ENCODE data around the gene OSBPL5.
A peak's percentile ranks its signal among the peaks of the same experiment; 100 is the strongest.

Gene OSBPL5

DNA sequence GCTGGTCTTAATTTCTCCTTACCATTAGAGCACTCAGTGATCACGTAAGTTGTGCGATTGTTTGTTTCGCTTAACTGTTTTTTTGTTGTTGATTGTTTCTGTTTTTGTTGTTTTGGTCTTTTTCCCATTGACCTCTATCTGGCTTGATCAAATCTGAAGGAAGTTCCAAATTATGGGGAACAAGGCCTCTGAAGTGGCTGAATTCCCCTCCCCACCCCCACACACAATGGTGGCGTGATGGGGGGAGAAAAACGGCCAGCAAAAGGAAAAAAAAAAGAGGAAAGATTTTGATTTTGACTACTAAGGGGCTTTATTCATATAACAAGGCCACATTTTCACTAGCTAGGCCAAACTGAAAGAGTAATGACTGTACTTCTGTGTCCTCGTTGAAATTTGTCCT is 53.6 kb downstream of the OSBPL5 start:
- Histone ChIP-seq H3K27ac (ENCODE audit: low read length) (no peak overlapping the region), H3K9ac (ENCODE audit: low read length) (no peak overlapping the region), H3K4me2 (ENCODE audit: low read length) (no peak overlapping the region), H3K4me3 (ENCODE audit: low read length) (no peak overlapping the region), H3K4me1 (ENCODE audit: low read length) (no peaks in the 10 kb centered on the region), H3K36me3 (replicated peaks; ENCODE audit: low read depth, low read length) (no peaks in the 10 kb centered on the region), H3K9me3 (ENCODE audit: insufficient read depth, low read length) (0 out of 2 replicates have a peak, but pooled peaks cover 8% of the 10 kb centered on the region), H2AFZ (ENCODE audit: low read depth, low read length) (no peak overlapping the region), H4K20me1 (ENCODE audit: insufficient read depth, low read length) (no peaks in the 10 kb centered on the region), H3K79me2 (ENCODE audit: low read length) (no peaks in the 10 kb centered on the region), H3K27me3 (ENCODE audit: low read depth, low read length) (no peaks in the 10 kb centered on the region)
- TF ChIP-seq, protein P1, sequence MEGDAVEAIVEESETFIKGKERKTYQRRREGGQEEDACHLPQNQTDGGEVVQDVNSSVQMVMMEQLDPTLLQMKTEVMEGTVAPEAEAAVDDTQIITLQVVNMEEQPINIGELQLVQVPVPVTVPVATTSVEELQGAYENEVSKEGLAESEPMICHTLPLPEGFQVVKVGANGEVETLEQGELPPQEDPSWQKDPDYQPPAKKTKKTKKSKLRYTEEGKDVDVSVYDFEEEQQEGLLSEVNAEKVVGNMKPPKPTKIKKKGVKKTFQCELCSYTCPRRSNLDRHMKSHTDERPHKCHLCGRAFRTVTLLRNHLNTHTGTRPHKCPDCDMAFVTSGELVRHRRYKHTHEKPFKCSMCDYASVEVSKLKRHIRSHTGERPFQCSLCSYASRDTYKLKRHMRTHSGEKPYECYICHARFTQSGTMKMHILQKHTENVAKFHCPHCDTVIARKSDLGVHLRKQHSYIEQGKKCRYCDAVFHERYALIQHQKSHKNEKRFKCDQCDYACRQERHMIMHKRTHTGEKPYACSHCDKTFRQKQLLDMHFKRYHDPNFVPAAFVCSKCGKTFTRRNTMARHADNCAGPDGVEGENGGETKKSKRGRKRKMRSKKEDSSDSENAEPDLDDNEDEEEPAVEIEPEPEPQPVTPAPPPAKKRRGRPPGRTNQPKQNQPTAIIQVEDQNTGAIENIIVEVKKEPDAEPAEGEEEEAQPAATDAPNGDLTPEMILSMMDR (IDR thresholded peaks at IDR 0.05; ENCODE audit: low read depth, low read length), result no peak
- no peak for TF ChIP-seq EZH2phosphoT487 (IDR thresholded peaks at IDR 0.05; ENCODE audit: low read depth)

DNA sequence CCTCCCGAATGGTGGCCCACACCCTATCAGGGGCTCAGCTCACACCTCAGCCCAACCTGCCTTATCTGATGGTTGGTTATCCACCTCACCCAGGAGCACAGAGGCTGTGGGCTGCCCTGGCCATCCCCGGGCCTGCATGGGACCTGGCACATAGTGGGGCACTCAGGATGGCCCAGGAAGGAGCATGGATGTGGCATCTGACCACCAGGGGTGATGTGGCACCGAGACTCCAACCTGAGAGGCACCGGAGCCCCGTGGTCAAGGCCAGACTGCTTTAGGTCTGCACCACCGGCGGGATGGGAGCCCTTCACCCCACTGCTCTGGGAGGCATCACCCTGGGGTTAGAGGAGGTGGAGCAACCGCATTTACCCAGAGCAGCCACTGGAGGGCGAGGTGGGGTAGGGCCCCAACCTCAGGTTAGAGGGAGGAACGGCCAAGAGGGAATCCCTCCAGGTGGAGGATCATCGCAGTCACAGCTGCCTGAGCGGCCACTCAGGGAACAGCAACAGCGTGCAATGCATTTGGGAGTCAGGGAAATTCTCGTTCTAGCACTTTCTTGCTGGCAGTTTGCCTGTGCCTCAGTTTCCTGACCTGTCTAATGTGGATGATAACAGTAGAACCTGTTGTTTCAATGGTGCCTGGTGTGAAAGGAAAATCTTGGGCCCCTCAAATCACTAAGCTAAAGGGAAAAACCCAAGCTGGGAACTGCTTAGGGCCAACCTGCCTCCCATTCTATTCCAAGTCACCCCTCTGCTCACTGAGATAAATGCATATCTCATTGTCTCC is 55.0 kb downstream of the OSBPL5 start:
- H3K4me2 ChIP-seq (ENCODE audit: low read length), result no peak overlapping the region
- H3K36me3 ChIP-seq (replicated peaks; ENCODE audit: low read depth, low read length), result no peaks in the 10 kb centered on the region

DNA sequence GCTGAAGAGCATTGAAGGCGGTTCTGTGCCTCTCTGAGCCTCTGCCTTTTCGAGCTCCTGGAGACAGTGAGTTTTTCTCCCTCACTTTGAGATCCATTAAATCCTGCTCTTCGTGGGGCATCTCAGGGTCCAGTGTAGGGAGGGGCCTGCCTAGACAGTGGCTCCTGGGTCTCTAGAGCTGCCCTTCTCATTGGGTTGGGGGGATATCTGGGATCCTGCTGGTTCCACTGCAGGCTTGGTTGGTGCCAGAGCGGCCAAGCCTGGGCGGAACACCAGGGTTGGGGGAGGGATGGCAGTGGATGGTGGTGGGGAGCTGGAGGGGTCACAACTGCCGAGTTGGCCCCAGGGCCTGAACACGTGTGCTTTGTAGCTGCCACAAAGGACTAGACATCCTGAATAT is 55.7 kb downstream of the OSBPL5 start:
- Histone ChIP-seq H3K4me1 (ENCODE audit: low read length) (no peaks in the 10 kb centered on the region), H4K20me1 (ENCODE audit: insufficient read depth, low read length) (no peaks in the 10 kb centered on the region), H2AFZ (ENCODE audit: low read depth, low read length) (no peak overlapping the region), H3K9ac (ENCODE audit: low read length) (no peak overlapping the region), H3K79me2 (ENCODE audit: low read length) (no peaks in the 10 kb centered on the region), H3K4me2 (ENCODE audit: low read length) (no peak overlapping the region), H3K4me3 (ENCODE audit: low read length) (no peak overlapping the region), H3K36me3 (replicated peaks; ENCODE audit: low read depth, low read length) (no peaks in the 10 kb centered on the region), H3K27me3 (ENCODE audit: low read depth, low read length) (no peaks in the 10 kb centered on the region), H3K27ac (ENCODE audit: low read length) (no peak overlapping the region), H3K9me3 (ENCODE audit: insufficient read depth, low read length) (0 out of 2 replicates have a peak, but pooled peaks cover 5% of the 10 kb centered on the region)
- TF ChIP-seq, protein P1 (IDR thresholded peaks at IDR 0.05; ENCODE audit: low read depth, low read length), result no peak
- no peak for TF ChIP-seq EZH2phosphoT487 (IDR thresholded peaks at IDR 0.05; ENCODE audit: low read depth)

More for the DNA sequence above, 55.0 kb downstream of the OSBPL5 start:
- Histone ChIP-seq H3K79me2 (ENCODE audit: low read length) (no peaks in the 10 kb centered on the region), H3K27me3 (ENCODE audit: low read depth, low read length) (no peaks in the 10 kb centered on the region), H3K9ac (ENCODE audit: low read length) (no peak overlapping the region), H3K9me3 (ENCODE audit: insufficient read depth, low read length) (0 out of 2 replicates have a peak, but pooled peaks cover 6% of the 10 kb centered on the region), H2AFZ (ENCODE audit: low read depth, low read length) (no peak overlapping the region), H4K20me1 (ENCODE audit: insufficient read depth, low read length) (no peaks in the 10 kb centered on the region), H3K27ac (ENCODE audit: low read length) (no peak overlapping the region), H3K4me1 (ENCODE audit: low read length) (no peaks in the 10 kb centered on the region), H3K4me3 (ENCODE audit: low read length) (no peak overlapping the region)
- TF ChIP-seq, protein P1 (IDR thresholded peaks at IDR 0.05; ENCODE audit: low read depth, low read length), result peak; percentile 36
- no peak for TF ChIP-seq EZH2phosphoT487 (IDR thresholded peaks at IDR 0.05; ENCODE audit: low read depth)

- Histone ChIP-seq H2AFZ (ENCODE audit: low read depth, low read length) (no peak overlapping the region), H3K4me3 (ENCODE audit: low read length) (no peak overlapping the region), H3K27me3 (ENCODE audit: low read depth, low read length) (no peaks in the 10 kb centered on the region), H3K4me2 (ENCODE audit: low read length) (no peak overlapping the region), H3K4me1 (ENCODE audit: low read length) (no peaks in the 10 kb centered on the region), H3K27ac (ENCODE audit: low read length) (no peak overlapping the region), H3K79me2 (ENCODE audit: low read length) (no peaks in the 10 kb centered on the region), H3K9ac (ENCODE audit: low read length) (no peak overlapping the region), H4K20me1 (ENCODE audit: insufficient read depth, low read length) (no peaks in the 10 kb centered on the region), H3K9me3 (ENCODE audit: insufficient read depth, low read length) (no peaks in the 10 kb centered on the region), H3K36me3 (replicated peaks; ENCODE audit: low read depth, low read length) (no peaks in the 10 kb centered on the region)
- TF ChIP-seq EZH2phosphoT487 (IDR thresholded peaks at IDR 0.05; ENCODE audit: low read depth), result no peak
- TF ChIP-seq, protein P1 (IDR thresholded peaks at IDR 0.05; ENCODE audit: low read depth, low read length), result no peak
These were observed 56.9 kb downstream of the OSBPL5 start for GRCh38 chr11:3108183-3108721.
